ENCODE data around the gene SEMA5A. TPM values are rescaled to one million over a fixed set of nuclear protein-coding genes. Genes with fewer than 3 reads are reported as not detected.

Gene SEMA5A
- polyA plus RNA-seq, 1 of the 3 experiments (the other 2 are of a cell fraction): 0.58 TPM

DNA sequence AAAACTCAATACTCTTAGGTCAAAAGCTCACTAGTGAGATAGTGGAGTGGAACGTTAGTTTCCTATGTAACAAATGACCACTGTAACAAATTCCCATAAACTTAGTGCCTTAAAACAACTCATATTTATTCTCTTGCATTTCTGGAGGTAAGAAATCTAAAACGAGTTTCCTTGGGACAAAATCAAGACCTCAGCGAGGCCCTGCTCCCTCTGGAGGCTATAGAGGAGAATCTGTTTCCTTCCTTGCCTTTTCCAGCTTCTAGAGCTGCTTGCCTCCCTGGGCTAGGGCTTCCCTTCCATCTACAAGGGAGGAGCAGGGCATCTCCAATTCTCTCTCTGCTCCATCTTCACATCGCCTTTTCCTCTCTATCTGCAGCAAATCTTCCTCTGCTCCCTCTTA lies 32.0 kb downstream of the SEMA5A start:
- no peak overlapping the region for H3K9ac ChIP-seq
- ChIA-PET CTCF (interaction anchor here (0.9 kb wide), 1 partner anchor 148 kb away, joined by 3 read pairs; no protein-coding TSS in a partner anchor), POLR2A (no interaction called here)
- H3K9me3 ChIP-seq: no peaks in the 10 kb centered on the region
- no peaks in the 10 kb centered on the region for H3K79me2 ChIP-seq (ENCODE audit: insufficient read depth)
- no peaks in the 10 kb centered on the region for H4K20me1 ChIP-seq (ENCODE audit: insufficient read depth)
- no peak overlapping the region for H3K27ac ChIP-seq (ENCODE audit: low read depth in 2 of 2, low read length in 1 of 2)
- H2AFZ ChIP-seq (ENCODE audit: low read depth): no peak overlapping the region
- no peaks in the 10 kb centered on the region for H3F3A ChIP-seq (replicated peaks; ENCODE audit: insufficient read depth)
- no peak overlapping the region for H3K4me3 ChIP-seq (ENCODE audit: low read depth in 2 of 2, low read length in 1 of 2)
- H3K9me2 ChIP-seq: no peaks in the 10 kb centered on the region
- H3K27me3 ChIP-seq (ENCODE audit: insufficient read depth): no peaks in the 10 kb centered on the region
- H3K4me2 ChIP-seq: no peak overlapping the region
- no peaks in the 10 kb centered on the region; a peak in 1 of 4 replicates for H3K4me1 ChIP-seq (ENCODE audit: control insufficient read depth in 1 of 2, insufficient read depth in 2 of 2, low read depth in 1 of 2, low read length in 1 of 2)
- WGBS (ENCODE audit: low lambda C conversion rate): 42% methylated on average over 4 of the region's 4 CpGs
- TF ChIP-seq YY1 (IDR thresholded peaks at IDR 0.05; ENCODE audit: low read depth): no peak
- TF ChIP-seq, protein P1, sequence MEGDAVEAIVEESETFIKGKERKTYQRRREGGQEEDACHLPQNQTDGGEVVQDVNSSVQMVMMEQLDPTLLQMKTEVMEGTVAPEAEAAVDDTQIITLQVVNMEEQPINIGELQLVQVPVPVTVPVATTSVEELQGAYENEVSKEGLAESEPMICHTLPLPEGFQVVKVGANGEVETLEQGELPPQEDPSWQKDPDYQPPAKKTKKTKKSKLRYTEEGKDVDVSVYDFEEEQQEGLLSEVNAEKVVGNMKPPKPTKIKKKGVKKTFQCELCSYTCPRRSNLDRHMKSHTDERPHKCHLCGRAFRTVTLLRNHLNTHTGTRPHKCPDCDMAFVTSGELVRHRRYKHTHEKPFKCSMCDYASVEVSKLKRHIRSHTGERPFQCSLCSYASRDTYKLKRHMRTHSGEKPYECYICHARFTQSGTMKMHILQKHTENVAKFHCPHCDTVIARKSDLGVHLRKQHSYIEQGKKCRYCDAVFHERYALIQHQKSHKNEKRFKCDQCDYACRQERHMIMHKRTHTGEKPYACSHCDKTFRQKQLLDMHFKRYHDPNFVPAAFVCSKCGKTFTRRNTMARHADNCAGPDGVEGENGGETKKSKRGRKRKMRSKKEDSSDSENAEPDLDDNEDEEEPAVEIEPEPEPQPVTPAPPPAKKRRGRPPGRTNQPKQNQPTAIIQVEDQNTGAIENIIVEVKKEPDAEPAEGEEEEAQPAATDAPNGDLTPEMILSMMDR (IDR thresholded peaks at IDR 0.05): peak; percentile 34
- no peaks in the 10 kb centered on the region for H3K36me3 ChIP-seq (replicated peaks in 1 of 2; ENCODE audit: control insufficient read depth in 1 of 2, insufficient read depth in 2 of 2, low read length in 1 of 2)
- no peak for DNase-seq

GRCh38 chr5:9512457-9512856 lies 33.4 kb downstream of the SEMA5A start:
- no peaks in the 10 kb centered on the region for H3K9me2 ChIP-seq
- WGBS (ENCODE audit: low lambda C conversion rate): 70% methylated on average over 4 of the region's 4 CpGs
- H3K27me3 ChIP-seq (ENCODE audit: insufficient read depth): no peaks in the 10 kb centered on the region
- no peak overlapping the region for H3K9ac ChIP-seq
- ChIA-PET POLR2A (no interaction called here), CTCF (interaction anchor here (1.7 kb wide), 1 partner anchor 12 kb away, joined by 6 read pairs; no protein-coding TSS in a partner anchor)
- H3F3A ChIP-seq (replicated peaks; ENCODE audit: insufficient read depth): no peaks in the 10 kb centered on the region
- H3K4me2 ChIP-seq: no peak overlapping the region
- no peak overlapping the region for H3K4me3 ChIP-seq (ENCODE audit: low read depth in 2 of 2, low read length in 1 of 2)
- H3K9me3 ChIP-seq: no peaks in the 10 kb centered on the region
- H3K4me1 ChIP-seq (ENCODE audit: control insufficient read depth in 1 of 2, insufficient read depth in 2 of 2, low read depth in 1 of 2, low read length in 1 of 2): no peaks in the 10 kb centered on the region; a peak in 1 of 4 replicates
- H3K79me2 ChIP-seq (ENCODE audit: insufficient read depth): no peaks in the 10 kb centered on the region
- TF ChIP-seq TEAD4 (IDR thresholded peaks at IDR 0.05; ENCODE audit: borderline replicate concordance, insufficient read depth): no peak
- no peak for TF ChIP-seq NRF1 (IDR thresholded peaks at IDR 0.05; ENCODE audit: low read depth, low read length)
- no peak for TF ChIP-seq PBX3 (IDR thresholded peaks at IDR 0.05)
- no peak for TF ChIP-seq RAD21 (IDR thresholded peaks at IDR 0.05; ENCODE audit: low read length)
- TF ChIP-seq, protein P1 (IDR thresholded peaks at IDR 0.05): no peak
- TF ChIP-seq FOXM1 (IDR thresholded peaks at IDR 0.05; ENCODE audit: low read depth): no peak
- TF ChIP-seq USF1 (IDR thresholded peaks at IDR 0.05; ENCODE audit: borderline replicate concordance, low read depth): no peak
- TF ChIP-seq JUND (IDR thresholded peaks at IDR 0.05): no peak
- TF ChIP-seq ELF1 (IDR thresholded peaks at IDR 0.05): no peak
- H3K36me3 ChIP-seq (replicated peaks in 1 of 2; ENCODE audit: control insufficient read depth in 1 of 2, insufficient read depth in 2 of 2, low read length in 1 of 2): no peaks in the 10 kb centered on the region
- DNase-seq: no peak
- no peak overlapping the region for H3K27ac ChIP-seq (ENCODE audit: low read depth in 2 of 2, low read length in 1 of 2)
- no peaks in the 10 kb centered on the region for H4K20me1 ChIP-seq (ENCODE audit: insufficient read depth)
- H2AFZ ChIP-seq (ENCODE audit: low read depth): no peak overlapping the region
